ENCODE data around the gene MCOLN2.

The MCOLN2 gene

GRCh38 chr1:84876353-84876752, 120.6 kb downstream of the MCOLN2 start:
- no peak for DNase-seq (ENCODE audit: low read depth)
- no peak for TF ChIP-seq CTCF (IDR thresholded peaks at IDR 0.05; ENCODE audit: insufficient read depth, low read depth, low read length, missing control alignments)
- H3K4me3 ChIP-seq (ENCODE audit: low read depth, low read length), result no peak overlapping the region

Measured in GM12865 (cell line).